Glutamatergic neuron (in vitro differentiated cells): ENCODE data around the gene SLC25A13. TPM values are rescaled to one million over a fixed set of nuclear protein-coding genes. Genes with fewer than 3 reads are reported as not detected.

Source experiments
- DNase-seq: peaks from one replicate; pipeline ENCODE4 v3.0.0; 2022
- H3K27ac Mint-ChIP-seq: one replicate; pipeline ENCODE4 v1.8.0; 2020; ENCODE audit warnings: mild to moderate bottlenecking, mixed read lengths, inconsistent platforms; ENCODE audit not compliant: unreplicated experiment
- H3K27me3 Mint-ChIP-seq: one replicate; pipeline ENCODE4 v1.8.0; 2020; ENCODE audit warnings: mild to moderate bottlenecking, moderate library complexity, mixed read lengths, inconsistent platforms; ENCODE audit not compliant: unreplicated experiment
- H3K36me3 Mint-ChIP-seq: one replicate; pipeline ENCODE4 v1.8.0; 2020; ENCODE audit warnings: mild to moderate bottlenecking, mixed read lengths, inconsistent platforms; ENCODE audit not compliant: unreplicated experiment
- H3K4me1 Mint-ChIP-seq: one replicate; pipeline ENCODE4 v1.8.0; 2020; ENCODE audit warnings: mild to moderate bottlenecking, low read depth, mixed read lengths, inconsistent platforms; ENCODE audit not compliant: unreplicated experiment
- H3K4me3 Mint-ChIP-seq: one replicate; pipeline ENCODE4 v1.8.0; 2020; ENCODE audit warnings: mild to moderate bottlenecking, mixed read lengths, inconsistent platforms; ENCODE audit not compliant: unreplicated experiment
- H3K9me3 Mint-ChIP-seq: one replicate; pipeline ENCODE4 v1.8.0; 2020; ENCODE audit warnings: mild to moderate bottlenecking, moderate library complexity, mixed read lengths, inconsistent platforms; ENCODE audit not compliant: unreplicated experiment
- total RNA-seq: library from RNA; stranded (reverse); fragmentation: NEBNext Ultra II Directional; extraction: Animal tissue kit (Norgen Biotek cat#: 25700); gene quantifications from one replicate; pipeline ENCODE4 v1.2.1, GENCODE V29; 2021; ENCODE audit not compliant: unreplicated experiment
- TF ChIP-seq, protein P1 (sequence below): fragments of 200-600 bp; sonication (generic); IDR thresholded peaks from one replicate; pipeline ENCODE4 v1.5.0; 2021; ENCODE audit not compliant: partially characterized antibody, unreplicated experiment

The SLC25A13 gene
- total RNA-seq, 1 donor from 2014 or later, result 48.5 TPM

- no peak for DNase-seq
- H3K9me3 Mint-ChIP-seq, result no peaks in the 10 kb centered on the region
- H3K4me1 Mint-ChIP-seq, result peaks cover 5% of the 10 kb centered on the region
- H3K4me3 Mint-ChIP-seq, result no peak overlapping the region
- H3K27ac Mint-ChIP-seq, result no peak overlapping the region
- no peaks in the 10 kb centered on the region for H3K36me3 Mint-ChIP-seq
- no peaks in the 10 kb centered on the region for H3K27me3 Mint-ChIP-seq
- TF ChIP-seq, protein P1, sequence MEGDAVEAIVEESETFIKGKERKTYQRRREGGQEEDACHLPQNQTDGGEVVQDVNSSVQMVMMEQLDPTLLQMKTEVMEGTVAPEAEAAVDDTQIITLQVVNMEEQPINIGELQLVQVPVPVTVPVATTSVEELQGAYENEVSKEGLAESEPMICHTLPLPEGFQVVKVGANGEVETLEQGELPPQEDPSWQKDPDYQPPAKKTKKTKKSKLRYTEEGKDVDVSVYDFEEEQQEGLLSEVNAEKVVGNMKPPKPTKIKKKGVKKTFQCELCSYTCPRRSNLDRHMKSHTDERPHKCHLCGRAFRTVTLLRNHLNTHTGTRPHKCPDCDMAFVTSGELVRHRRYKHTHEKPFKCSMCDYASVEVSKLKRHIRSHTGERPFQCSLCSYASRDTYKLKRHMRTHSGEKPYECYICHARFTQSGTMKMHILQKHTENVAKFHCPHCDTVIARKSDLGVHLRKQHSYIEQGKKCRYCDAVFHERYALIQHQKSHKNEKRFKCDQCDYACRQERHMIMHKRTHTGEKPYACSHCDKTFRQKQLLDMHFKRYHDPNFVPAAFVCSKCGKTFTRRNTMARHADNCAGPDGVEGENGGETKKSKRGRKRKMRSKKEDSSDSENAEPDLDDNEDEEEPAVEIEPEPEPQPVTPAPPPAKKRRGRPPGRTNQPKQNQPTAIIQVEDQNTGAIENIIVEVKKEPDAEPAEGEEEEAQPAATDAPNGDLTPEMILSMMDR, result no peak
Measured at GRCh38 chr7:96090756-96091155, 231.1 kb downstream of the SLC25A13 start.

DNA sequence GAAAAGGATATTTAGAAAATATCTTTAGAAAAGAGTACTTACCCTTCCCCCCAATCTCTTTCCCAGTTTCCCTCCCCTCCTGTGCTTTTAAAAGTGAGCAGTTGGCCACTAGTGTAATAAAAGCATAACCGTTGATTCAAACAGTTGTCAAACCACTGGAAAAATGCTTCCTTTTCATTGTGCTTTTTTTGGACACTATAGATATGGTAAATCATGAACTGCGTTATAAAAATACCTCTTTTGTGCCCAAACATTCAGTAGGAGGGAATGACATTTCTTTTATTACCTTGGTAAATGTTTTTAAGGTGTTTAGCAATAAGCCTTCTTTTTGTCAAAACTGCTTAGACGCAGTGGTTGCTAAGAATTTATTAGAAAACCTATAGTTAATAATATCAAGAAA, 232.4 kb downstream of the SLC25A13 start:
- Mint-ChIP-seq H3K36me3 (no peaks in the 10 kb centered on the region), H3K4me3 (no peak overlapping the region), H3K4me1 (peaks cover 5% of the 10 kb centered on the region), H3K27ac (no peak overlapping the region), H3K27me3 (no peaks in the 10 kb centered on the region), H3K9me3 (no peaks in the 10 kb centered on the region)
- TF ChIP-seq, protein P1, result no peak
- DNase-seq, result no peak

GRCh38 chr7:96088579-96088978, 233.3 kb downstream of the SLC25A13 start:
- Mint-ChIP-seq H3K4me3 (no peak overlapping the region), H3K36me3 (no peaks in the 10 kb centered on the region), H3K27me3 (no peaks in the 10 kb centered on the region), H3K4me1 (peaks cover 5% of the 10 kb centered on the region), H3K27ac (no peak overlapping the region), H3K9me3 (no peaks in the 10 kb centered on the region)
- DNase-seq, result no peak
- TF ChIP-seq, protein P1, result no peak

GRCh38 chr7:96085953-96086352, 235.9 kb downstream of the SLC25A13 start:
- no peak overlapping the region for H3K4me3 Mint-ChIP-seq

DNA sequence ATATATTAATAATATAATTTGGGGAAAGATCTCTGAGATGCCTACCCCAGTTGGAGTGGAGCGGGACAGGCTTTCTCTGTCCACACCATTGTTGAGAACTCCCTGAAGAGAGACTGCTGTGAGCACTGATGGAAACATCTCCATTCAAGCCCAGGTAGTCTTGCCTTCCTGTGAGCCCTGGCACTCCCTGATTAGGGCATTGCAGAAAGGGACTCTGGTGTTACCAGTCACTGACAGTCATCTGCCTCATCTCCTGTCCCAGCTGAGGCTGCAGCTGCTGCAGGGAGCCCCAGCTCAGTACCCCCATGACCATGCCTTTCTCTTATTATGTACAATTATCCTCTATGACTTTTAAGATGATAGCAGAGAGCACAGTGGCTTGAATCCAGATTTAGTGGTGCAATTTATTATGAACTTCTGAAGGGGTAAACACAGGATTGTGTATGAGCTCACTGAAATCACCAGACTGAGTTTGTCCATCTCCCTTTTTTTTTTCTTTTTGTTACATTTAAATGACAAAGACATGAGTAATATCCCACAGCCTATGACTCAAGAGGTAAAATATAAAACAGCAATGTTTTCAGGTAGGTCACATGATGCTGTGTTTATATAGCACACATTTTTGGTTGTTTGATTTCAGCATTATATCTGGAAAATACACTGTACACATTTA, 236.9 kb downstream of the SLC25A13 start:
- Mint-ChIP-seq H3K4me1 (no peaks in the 10 kb centered on the region), H3K36me3 (no peaks in the 10 kb centered on the region), H3K27ac (no peak overlapping the region), H3K9me3 (no peaks in the 10 kb centered on the region), H3K27me3 (no peaks in the 10 kb centered on the region), H3K4me3 (no peak overlapping the region)
- TF ChIP-seq, protein P1, result no peak
- no peak for DNase-seq

More at GRCh38 chr7:96085953-96086352, 235.9 kb downstream of the SLC25A13 start:
- Mint-ChIP-seq H3K9me3 (no peaks in the 10 kb centered on the region), H3K27me3 (no peaks in the 10 kb centered on the region), H3K27ac (no peak overlapping the region), H3K36me3 (no peaks in the 10 kb centered on the region), H3K4me1 (peaks cover 4% of the 10 kb centered on the region)
- TF ChIP-seq, protein P1, result no peak
- no peak for DNase-seq
